Suprapubic skin (tissue), 4 donors: Measurements from ENCODE around the gene STXBP5. TPM values are rescaled to one million over a fixed set of nuclear protein-coding genes. Genes with fewer than 3 reads are reported as not detected.

Experiments used
- DNase-seq, 2 donors: peaks; one replicate each; pipeline ENCODE4 v3.0.0-alpha.2; 2019; ENCODE audit warnings: low spot score in 2 of 2
- H3K27ac ChIP-seq: fragments of 200-600 bp; sonication (generic); one replicate; pipeline ENCODE4 v1.5.1; 2019
- H3K27me3 ChIP-seq: fragments of 200-600 bp; sonication (generic); one replicate; pipeline ENCODE4 v1.5.1; 2019
- H3K36me3 ChIP-seq: fragments of 200-600 bp; sonication (generic); one replicate; pipeline ENCODE4 v1.5.1; 2019
- H3K4me1 ChIP-seq: fragments of 200-600 bp; sonication (generic); one replicate; pipeline ENCODE4 v1.5.1; 2019
- H3K4me3 ChIP-seq: fragments of 200-600 bp; sonication (generic); one replicate; pipeline ENCODE4 v1.5.1; 2019; ENCODE audit warnings: mild to moderate bottlenecking
- H3K9me3 ChIP-seq: fragments of 200-600 bp; sonication (generic); one replicate; pipeline ENCODE4 v1.5.1; 2019
- CTCF ChIP-seq, 2 donors: fragments of 200-600 bp in 1 of 2; fragments of 450-650 bp in 1 of 2; sonication (generic) in 1 of 2; IDR thresholded peaks; one replicate each; pipeline ENCODE4 v1.5.1; 2016 to 2019; ENCODE audit warnings: antibody characterized with exemption in 2 of 2, mild to moderate bottlenecking in 1 of 2, moderate library complexity in 1 of 2
- EP300 ChIP-seq: sonication (generic); formaldehyde crosslinking; IDR thresholded peaks from one replicate; pipeline ENCODE4 v1.6.1; 2017; ENCODE audit warnings: antibody characterized with exemption
- POLR2A ChIP-seq, 2 donors: fragments of 450-650 bp; IDR thresholded peaks; one replicate each; pipeline ENCODE4 v1.6.1; 2017; ENCODE audit warnings: antibody characterized with exemption in 2 of 2, mild to moderate bottlenecking in 2 of 2, moderate library complexity in 2 of 2
- POLR2AphosphoS5 ChIP-seq, 3 donors: sonication (generic); formaldehyde crosslinking; IDR thresholded peaks; one replicate each; pipeline ENCODE4 v1.6.1; 2017; ENCODE audit warnings: antibody characterized with exemption in 3 of 3
- WGBS: methylation state at CpG from one replicate; pipeline ENCODE4 v1.1.5; 2018; 5-methylcytosine and 5-hydroxymethylcytosine counted together
- total RNA-seq, 4 donors: library from RNA; depleted of rRNA; stranded (reverse); fragments of >200 nt; gene quantifications; one replicate each; pipeline ENCODE4 v1.1.0, GENCODE V29; 2016

Gene STXBP5
- total RNA-seq, 4 donors from 2014 or later = 55.0 to 65.5 (median 60.3) TPM

- Histone ChIP-seq H3K4me3 (no peak overlapping the region), H3K9me3 (no peaks in the 10 kb centered on the region), H3K27ac (no peak overlapping the region), H3K4me1 (no peaks in the 10 kb centered on the region), H3K36me3 (peaks cover 39% of the 10 kb centered on the region), H3K27me3 (no peaks in the 10 kb centered on the region)
- no peak for DNase-seq
- WGBS = 77% methylated on average over 1 of the region's 1 CpG
- TF ChIP-seq POLR2A (IDR thresholded peaks at IDR 0.05) = no peak
These were observed 127.2 kb downstream of the STXBP5 start for GRCh38 chr6:147331401-147331800.

GRCh38 chr6:147337921-147338320 lies 133.7 kb downstream of the STXBP5 start:
- no peaks in the 10 kb centered on the region for H3K4me1 ChIP-seq
- 70% methylated on average over 3 of the region's 3 CpGs for WGBS
- no peaks in the 10 kb centered on the region for H3K27me3 ChIP-seq
- no peak for TF ChIP-seq POLR2A (IDR thresholded peaks at IDR 0.05)
- no peak for TF ChIP-seq POLR2AphosphoS5 (IDR thresholded peaks at IDR 0.05)
- no peak for TF ChIP-seq CTCF (IDR thresholded peaks at IDR 0.05)
- TF ChIP-seq EP300 = no peak
- no peak overlapping the region for H3K27ac ChIP-seq
- peaks cover 16% of the 10 kb centered on the region for H3K36me3 ChIP-seq
- DNase-seq = no peak
- no peaks in the 10 kb centered on the region for H3K9me3 ChIP-seq
- H3K4me3 ChIP-seq = no peak overlapping the region

- 86% methylated on average over 1 of the region's 1 CpG for WGBS
- no peak for DNase-seq
- TF ChIP-seq CTCF (IDR thresholded peaks at IDR 0.05) (no peak), POLR2AphosphoS5 (IDR thresholded peaks at IDR 0.05) (no peak), EP300 (no peak), POLR2A (IDR thresholded peaks at IDR 0.05) (no peak)
These were observed 137.3 kb downstream of the STXBP5 start for GRCh38 chr6:147341486-147341885.

GRCh38 chr6:147345902-147346301 lies 141.7 kb downstream of the STXBP5 start:
- no peaks in the 10 kb centered on the region for H3K9me3 ChIP-seq
- H3K27me3 ChIP-seq = no peaks in the 10 kb centered on the region
- H3K4me3 ChIP-seq = no peak overlapping the region
- no peak for TF ChIP-seq POLR2A (IDR thresholded peaks at IDR 0.05)
- no peak for TF ChIP-seq EP300
- no peak overlapping the region for H3K27ac ChIP-seq
- DNase-seq = no peak
- peaks cover 16% of the 10 kb centered on the region for H3K36me3 ChIP-seq
- no peaks in the 10 kb centered on the region for H3K4me1 ChIP-seq
- WGBS = 90% methylated on average over 2 of the region's 2 CpGs

More at GRCh38 chr6:147341486-147341885, 137.3 kb downstream of the STXBP5 start:
- no peak overlapping the region for H3K4me3 ChIP-seq
- no peaks in the 10 kb centered on the region for H3K4me1 ChIP-seq
- H3K27ac ChIP-seq = no peak overlapping the region
- H3K36me3 ChIP-seq = peaks cover 15% of the 10 kb centered on the region
- H3K9me3 ChIP-seq = no peaks in the 10 kb centered on the region
- no peaks in the 10 kb centered on the region for H3K27me3 ChIP-seq

- no peaks in the 10 kb centered on the region for H3K9me3 ChIP-seq
- no peak overlapping the region for H3K4me3 ChIP-seq
- H3K4me1 ChIP-seq = no peaks in the 10 kb centered on the region
- H3K27me3 ChIP-seq = no peaks in the 10 kb centered on the region
- H3K27ac ChIP-seq = no peak overlapping the region
- no peak for DNase-seq
- TF ChIP-seq EP300 = no peak
- TF ChIP-seq POLR2AphosphoS5 (IDR thresholded peaks at IDR 0.05) = no peak
- TF ChIP-seq POLR2A (IDR thresholded peaks at IDR 0.05) = no peak
- TF ChIP-seq CTCF (IDR thresholded peaks at IDR 0.05) = no peak
- H3K36me3 ChIP-seq = peaks cover 9% of the 10 kb centered on the region
- 96% methylated on average over 2 of the region's 2 CpGs for WGBS
These were observed 143.1 kb downstream of the STXBP5 start for GRCh38 chr6:147347179-147347881.

GRCh38 chr6:147347882-147348575 lies 143.8 kb downstream of the STXBP5 start:
- Histone ChIP-seq H3K9me3 (no peaks in the 10 kb centered on the region), H3K36me3 (peaks cover 9% of the 10 kb centered on the region), H3K27me3 (no peaks in the 10 kb centered on the region), H3K4me1 (no peaks in the 10 kb centered on the region), H3K4me3 (no peak overlapping the region), H3K27ac (no peak overlapping the region)
- TF ChIP-seq EP300 (no peak), CTCF (IDR thresholded peaks at IDR 0.05) (no peak), POLR2A (IDR thresholded peaks at IDR 0.05) (no peak), POLR2AphosphoS5 (IDR thresholded peaks at IDR 0.05) (no peak)
- no peak for DNase-seq
- WGBS = 67% methylated on average over 1 of the region's 1 CpG
